Ishikawa (cell line): Measurements from ENCODE around the gene DZIP3.

Experiments used
- CREB1 ChIP-seq: IDR thresholded peaks from 2 replicates; pipeline ENCODE4 v1.6.1; 2012; ENCODE audit warnings: low read depth
- EGR1 ChIP-seq: IDR thresholded peaks from 2 replicates; pipeline ENCODE4 v1.6.1; 2012
- EP300 ChIP-seq: IDR thresholded peaks from 2 replicates; pipeline ENCODE4 v1.6.1; 2012; ENCODE audit warnings: borderline replicate concordance
- FOXM1 ChIP-seq: IDR thresholded peaks from 2 replicates; pipeline ENCODE4 v1.6.1; 2012; ENCODE audit warnings: low read depth, borderline replicate concordance
- NFIC ChIP-seq: IDR thresholded peaks from 2 replicates; pipeline ENCODE4 v1.6.1; 2012
- RAD21 ChIP-seq: IDR thresholded peaks from 2 replicates; pipeline ENCODE4 v1.6.1; 2012; ENCODE audit warnings: low read depth
- TAF1 ChIP-seq: IDR thresholded peaks from 2 replicates; pipeline ENCODE4 v1.6.1; 2012; ENCODE audit warnings: low read depth, mild to moderate bottlenecking
- TCF12 ChIP-seq: IDR thresholded peaks from 2 replicates; pipeline ENCODE4 v1.6.1; 2012; ENCODE audit warnings: low read depth
- YY1 ChIP-seq: IDR thresholded peaks from 2 replicates; pipeline ENCODE4 v1.6.1; 2012; ENCODE audit warnings: low read depth
- ZBTB7A ChIP-seq: IDR thresholded peaks from 2 replicates; pipeline ENCODE4 v1.6.1; 2012; ENCODE audit warnings: low read depth
- TF ChIP-seq, protein P1 (sequence below): IDR thresholded peaks from 2 replicates; pipeline ENCODE4 v1.6.1; 2012
- TF ChIP-seq, protein P2 (sequence below): IDR thresholded peaks from 2 replicates; pipeline ENCODE4 v1.6.1; 2012; ENCODE audit warnings: low read depth, mild to moderate bottlenecking
- TF ChIP-seq, protein P3 (sequence below): IDR thresholded peaks from 2 replicates; pipeline ENCODE4 v1.6.1; 2012

DNA sequence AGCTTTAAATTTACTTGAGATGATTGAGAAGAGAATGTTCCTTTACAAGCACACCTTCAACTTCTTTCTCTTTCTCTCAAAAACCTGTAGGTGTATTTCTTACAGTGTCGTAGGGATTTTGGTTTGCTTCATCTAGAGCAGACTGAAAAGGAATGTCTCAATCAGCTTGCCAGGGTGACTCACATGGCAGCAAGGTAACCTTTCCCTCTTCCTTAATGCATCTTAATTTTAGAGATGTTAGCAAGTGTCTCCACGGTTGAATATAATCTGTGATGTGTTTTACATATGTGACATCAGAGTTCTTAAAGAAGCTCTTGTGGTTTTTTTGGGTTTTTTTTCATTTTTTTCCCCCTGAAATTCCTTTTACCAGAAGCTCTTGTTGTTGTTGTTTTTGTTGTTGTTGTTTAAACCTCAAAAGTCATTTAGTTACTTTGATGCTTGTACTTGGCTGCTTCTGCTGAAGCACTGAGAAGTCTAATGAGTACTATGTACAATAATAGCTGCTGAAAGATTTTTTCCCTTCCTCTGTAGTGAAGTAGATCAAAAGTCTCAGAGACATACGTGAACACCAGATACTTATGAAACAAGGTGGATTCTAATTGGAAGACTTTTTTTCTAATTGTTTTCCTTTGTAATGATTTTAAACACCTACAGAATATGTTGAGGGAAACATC lies 84.6 kb downstream of the DZIP3 start:
- TF ChIP-seq, protein P1, sequence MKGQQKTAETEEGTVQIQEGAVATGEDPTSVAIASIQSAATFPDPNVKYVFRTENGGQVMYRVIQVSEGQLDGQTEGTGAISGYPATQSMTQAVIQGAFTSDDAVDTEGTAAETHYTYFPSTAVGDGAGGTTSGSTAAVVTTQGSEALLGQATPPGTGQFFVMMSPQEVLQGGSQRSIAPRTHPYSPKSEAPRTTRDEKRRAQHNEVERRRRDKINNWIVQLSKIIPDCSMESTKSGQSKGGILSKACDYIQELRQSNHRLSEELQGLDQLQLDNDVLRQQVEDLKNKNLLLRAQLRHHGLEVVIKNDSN, result no peak
- TF ChIP-seq RAD21 (no peak), EP300 (no peak), ZBTB7A (no peak), TAF1 (no peak), YY1 (no peak), CREB1 (no peak), FOXM1 (no peak), EGR1 (no peak), TCF12 (no peak), NFIC (no peak)
- TF ChIP-seq, protein P2, sequence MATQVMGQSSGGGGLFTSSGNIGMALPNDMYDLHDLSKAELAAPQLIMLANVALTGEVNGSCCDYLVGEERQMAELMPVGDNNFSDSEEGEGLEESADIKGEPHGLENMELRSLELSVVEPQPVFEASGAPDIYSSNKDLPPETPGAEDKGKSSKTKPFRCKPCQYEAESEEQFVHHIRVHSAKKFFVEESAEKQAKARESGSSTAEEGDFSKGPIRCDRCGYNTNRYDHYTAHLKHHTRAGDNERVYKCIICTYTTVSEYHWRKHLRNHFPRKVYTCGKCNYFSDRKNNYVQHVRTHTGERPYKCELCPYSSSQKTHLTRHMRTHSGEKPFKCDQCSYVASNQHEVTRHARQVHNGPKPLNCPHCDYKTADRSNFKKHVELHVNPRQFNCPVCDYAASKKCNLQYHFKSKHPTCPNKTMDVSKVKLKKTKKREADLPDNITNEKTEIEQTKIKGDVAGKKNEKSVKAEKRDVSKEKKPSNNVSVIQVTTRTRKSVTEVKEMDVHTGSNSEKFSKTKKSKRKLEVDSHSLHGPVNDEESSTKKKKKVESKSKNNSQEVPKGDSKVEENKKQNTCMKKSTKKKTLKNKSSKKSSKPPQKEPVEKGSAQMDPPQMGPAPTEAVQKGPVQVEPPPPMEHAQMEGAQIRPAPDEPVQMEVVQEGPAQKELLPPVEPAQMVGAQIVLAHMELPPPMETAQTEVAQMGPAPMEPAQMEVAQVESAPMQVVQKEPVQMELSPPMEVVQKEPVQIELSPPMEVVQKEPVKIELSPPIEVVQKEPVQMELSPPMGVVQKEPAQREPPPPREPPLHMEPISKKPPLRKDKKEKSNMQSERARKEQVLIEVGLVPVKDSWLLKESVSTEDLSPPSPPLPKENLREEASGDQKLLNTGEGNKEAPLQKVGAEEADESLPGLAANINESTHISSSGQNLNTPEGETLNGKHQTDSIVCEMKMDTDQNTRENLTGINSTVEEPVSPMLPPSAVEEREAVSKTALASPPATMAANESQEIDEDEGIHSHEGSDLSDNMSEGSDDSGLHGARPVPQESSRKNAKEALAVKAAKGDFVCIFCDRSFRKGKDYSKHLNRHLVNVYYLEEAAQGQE, result no peak
- TF ChIP-seq, protein P3, sequence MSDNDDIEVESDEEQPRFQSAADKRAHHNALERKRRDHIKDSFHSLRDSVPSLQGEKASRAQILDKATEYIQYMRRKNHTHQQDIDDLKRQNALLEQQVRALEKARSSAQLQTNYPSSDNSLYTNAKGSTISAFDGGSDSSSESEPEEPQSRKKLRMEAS, result no peak
